Activated CD4-positive, alpha-beta T cell treated with anti-CD3 and anti-CD28 coated beads, Interleukin-10, Interleukin-2, amounts not matched to agents 100 ng/mL and 50 ng/mL, durations not matched to agents 16 hours and 8 hours (primary cell): ENCODE data around the gene AGMO.
"Not testable (repeated sequence)": the region's sequence is repeated elsewhere in the genome, so short reads cannot be mapped to it uniquely, and the experiment has no call there.

Experiments used
- DNase-seq: peaks from one replicate; pipeline ENCODE4 v3.0.0-alpha.2; 2020

AGMO gene

GRCh38 chr7:15558756-15559155 is 3.1 kb downstream of the AGMO start:
- no peak for DNase-seq

- DNase-seq = no peak
These were observed 4.1 kb downstream of the AGMO start for GRCh38 chr7:15557686-15558085.

DNA sequence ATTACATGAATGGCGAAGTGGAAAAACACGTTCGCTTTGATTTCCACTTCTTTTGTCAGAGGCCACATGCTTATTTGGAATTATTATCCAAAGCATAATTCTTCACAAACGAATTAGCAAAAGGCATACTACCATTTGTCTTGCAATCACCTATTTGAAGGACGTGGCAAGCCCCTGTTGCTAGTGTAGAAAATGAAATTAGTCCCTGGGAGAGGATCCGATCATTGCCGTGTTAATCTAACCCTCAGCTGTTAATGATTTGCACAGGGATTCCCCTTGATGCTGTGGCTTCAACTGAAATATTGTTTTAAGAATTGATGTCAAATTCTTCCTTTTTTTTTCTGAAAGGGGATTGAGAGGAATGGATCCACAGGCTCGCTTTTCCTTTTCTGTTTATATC is 4.6 kb downstream of the AGMO start:
- DNase-seq = no peak

DNA sequence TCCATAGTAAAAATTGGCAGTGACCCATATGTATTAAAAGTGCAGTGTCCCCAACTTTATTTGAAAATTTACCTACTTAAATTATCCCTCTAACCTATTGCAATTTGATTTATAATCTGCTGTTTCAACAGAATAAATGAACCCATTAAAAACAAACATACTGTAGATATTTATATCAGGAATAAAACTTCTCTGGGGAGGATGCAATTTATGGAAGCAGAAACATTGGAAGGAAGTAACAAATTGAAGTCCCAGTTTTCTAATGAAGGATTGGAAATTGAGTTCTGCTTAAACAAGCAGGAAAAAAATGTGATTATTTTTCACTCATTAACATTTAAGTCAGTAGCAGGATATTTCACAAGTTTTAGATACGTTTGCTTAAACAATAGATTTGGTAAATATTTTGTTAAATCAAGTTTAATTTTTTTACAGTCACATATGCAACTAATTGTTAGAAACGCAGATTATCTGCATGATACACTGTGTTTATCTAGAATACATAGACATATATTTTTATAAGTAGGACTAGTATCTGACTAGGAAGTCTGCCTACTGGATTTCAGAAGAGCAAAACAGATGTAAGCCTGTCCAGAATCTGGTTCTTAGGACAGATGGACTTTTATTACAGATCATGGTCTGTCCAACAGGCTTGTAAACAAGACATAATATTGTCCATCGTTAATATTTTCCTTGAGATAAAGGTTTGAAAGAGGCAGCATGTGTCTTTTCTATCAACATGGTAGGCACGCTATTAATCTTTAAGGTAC is 5.3 kb downstream of the AGMO start:
- DNase-seq = no peak

DNA sequence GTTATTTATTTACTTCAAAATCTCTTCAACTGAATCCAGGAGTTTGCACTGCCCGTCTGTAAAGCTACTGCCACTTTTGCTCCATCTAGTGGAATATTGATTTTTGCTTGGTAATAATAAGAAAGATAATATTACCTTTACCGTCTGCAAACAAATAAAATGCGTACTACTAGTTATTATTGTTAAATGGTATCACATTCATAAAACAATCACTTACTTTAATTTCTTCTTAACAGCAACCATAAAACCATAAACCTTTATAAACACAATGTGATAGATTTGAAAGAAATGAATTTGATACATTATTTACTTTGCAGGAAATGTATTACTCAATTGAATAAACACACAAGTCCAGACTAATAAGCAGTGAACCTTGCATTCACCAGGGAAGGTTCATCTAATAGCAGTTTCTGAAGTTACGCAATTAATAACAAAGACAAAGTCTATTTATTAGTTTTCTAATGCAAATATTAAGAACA is 6.4 kb downstream of the AGMO start:
- no peak for DNase-seq

DNA sequence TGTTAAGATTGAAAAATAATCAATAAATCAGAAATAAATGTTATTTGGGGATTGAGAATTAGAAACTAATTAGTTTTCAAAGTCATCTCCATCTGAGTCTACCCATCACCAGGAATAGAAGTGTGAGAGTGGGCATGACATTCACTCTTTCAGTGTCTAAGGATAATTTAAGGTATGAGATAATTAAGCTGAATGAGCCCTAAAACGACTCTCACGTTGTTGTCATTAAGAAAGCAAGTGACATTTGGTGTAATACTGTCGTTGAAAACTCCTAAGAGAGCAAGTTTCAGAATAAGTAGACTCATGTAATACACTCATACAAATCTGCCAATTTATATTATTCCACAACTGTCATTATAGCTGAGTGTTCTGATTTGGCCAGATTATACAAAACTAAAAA is 7.1 kb downstream of the AGMO start:
- DNase-seq = no peak

GRCh38 chr7:15554081-15554480 is 7.7 kb downstream of the AGMO start:
- DNase-seq = no peak

DNA sequence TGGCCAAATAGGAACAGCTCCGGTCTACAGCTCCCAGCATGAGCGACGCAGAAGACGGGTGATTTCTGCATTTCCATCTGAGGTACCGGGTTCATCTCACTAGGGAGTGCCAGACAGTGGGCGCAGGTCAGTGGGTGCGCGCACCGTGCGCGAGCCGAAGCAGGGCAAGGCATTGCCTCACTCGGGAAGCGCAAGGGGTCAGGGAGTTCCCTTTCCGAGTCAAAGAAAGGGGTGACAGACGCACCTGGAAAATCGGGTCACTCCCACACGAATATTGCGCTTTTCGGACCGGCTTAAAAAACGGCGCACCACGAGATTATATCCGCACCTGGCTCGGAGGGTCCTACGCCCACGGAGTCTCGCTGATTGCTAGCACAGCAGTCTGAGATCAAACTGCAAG is 14.5 kb downstream of the AGMO start:
- not testable (repeated sequence) for DNase-seq

- no peak for DNase-seq
These were observed 15.5 kb downstream of the AGMO start for GRCh38 chr7:15546272-15546792.

GRCh38 chr7:15544050-15544449 is 17.8 kb downstream of the AGMO start:
- DNase-seq = no peak

GRCh38 chr7:15543256-15543655 is 18.6 kb downstream of the AGMO start:
- DNase-seq = no peak

- DNase-seq = no peak
These were observed 34.2 kb downstream of the AGMO start for GRCh38 chr7:15527648-15528047.

- DNase-seq = no peak
These were observed 36.1 kb downstream of the AGMO start for GRCh38 chr7:15525652-15526263.

- no peak for DNase-seq
These were observed 37.7 kb downstream of the AGMO start for GRCh38 chr7:15524077-15524476.

DNA sequence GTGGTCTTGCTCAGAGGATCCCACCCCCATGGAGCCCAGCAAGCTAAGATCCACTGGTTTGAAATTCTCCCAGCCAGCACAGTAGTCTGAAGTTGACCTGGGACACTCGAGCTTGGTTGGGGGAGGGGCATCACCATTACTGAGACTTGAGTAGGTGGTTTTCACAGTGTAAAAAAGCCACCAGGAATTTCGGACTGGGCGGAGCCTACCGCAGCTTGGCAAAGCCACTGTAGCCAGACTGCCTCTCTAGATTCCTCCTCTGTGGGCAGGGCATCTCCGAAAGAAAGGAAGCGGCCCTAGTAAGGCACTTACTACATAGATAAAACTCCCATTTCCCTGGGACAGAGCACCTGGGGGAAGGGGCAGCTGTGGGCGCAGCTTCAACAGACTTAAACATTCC is 44.0 kb downstream of the AGMO start:
- not testable (repeated sequence) for DNase-seq

DNA sequence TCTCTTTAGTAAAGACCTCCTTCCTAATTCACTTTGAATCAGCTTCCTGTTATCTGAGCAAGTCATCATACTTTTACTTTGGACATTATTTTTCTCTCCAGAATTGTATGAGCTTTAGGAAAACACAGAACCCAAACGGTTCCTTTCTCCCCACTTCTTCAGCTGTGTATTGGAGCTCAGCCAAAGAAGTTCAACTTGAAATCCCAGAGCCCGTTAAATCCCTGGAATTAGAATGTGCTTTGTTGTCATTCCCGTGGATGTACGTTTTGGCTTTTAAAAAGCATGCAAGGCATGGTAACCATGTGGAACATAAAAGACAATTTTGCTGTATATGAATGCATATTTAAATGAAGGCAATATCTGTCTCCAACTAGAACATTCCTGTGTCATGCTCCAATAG is 46.6 kb downstream of the AGMO start:
- no peak for DNase-seq

GRCh38 chr7:15508258-15508657 is 53.6 kb downstream of the AGMO start:
- DNase-seq = no peak

- no peak for DNase-seq
These were observed 54.1 kb downstream of the AGMO start for GRCh38 chr7:15507708-15508107.

DNA sequence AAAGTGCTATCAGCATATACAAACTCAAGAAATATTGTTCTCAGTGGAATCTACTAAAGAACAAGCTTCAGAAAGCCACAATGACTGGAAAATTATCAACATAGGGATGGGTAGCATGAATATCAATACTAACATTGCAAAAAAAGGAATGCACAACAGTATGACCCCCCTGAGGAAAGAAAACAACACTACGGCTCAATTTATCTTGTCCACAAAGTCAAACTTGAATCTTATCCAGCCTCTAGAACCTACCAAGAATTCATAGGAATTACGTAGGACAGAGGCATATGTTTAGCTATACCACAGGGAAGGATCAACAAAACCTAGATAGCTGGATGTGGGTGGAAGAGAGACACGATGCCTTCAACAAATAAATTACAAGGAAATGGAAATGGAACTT is 54.6 kb downstream of the AGMO start:
- no peak for DNase-seq

- no peak for DNase-seq
These were observed 56.1 kb downstream of the AGMO start for GRCh38 chr7:15505761-15506160.

DNA sequence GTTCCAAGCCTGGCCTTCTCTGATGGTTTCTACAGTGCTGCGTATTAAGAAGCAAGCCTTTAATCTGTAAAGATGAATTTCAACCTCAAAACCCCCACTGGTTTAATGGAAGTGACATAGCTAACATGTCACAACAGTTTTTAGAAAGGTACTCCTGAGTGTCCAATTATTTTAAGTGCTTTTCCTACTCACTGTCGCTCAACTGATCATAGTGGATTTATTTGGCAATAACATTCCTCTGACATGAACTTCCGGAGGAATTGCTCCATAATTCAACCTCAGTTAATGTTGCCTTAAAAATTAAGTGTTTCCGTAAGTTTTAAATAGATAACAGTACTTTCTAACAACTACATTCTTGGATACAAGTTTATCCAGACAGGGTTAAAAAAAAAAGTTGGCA is 57.5 kb downstream of the AGMO start:
- DNase-seq = no peak

DNA sequence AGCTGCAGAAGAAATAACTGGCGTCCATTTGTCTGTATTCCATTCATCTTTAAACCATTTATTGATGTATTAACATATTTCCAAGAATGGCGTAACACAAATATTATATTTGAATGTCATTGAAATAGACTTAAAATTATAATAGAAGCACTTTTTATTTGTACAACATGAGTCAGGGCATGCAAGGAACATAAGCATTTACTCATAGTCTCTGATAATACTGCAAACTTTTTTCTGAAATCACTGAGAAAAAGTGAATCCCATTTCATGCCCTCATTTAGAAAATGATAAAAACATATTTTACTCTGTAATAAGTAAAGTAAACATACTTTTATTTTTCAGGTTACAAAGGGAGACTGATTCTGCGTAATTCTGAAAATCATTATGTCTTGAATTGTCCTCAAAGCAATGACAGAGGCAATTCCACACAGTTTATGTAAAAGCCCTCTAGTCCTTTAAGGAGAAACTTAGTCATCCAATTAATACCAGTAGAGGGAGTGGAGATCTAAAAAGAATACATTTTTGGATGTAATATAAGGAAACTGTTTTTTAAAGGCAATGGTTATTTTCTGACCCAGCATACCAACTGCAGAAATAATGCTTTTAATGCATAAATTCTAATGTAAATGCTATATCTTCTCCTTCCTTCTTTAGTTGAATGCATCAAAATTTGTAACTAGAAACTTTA is 58.1 kb downstream of the AGMO start:
- DNase-seq = no peak

DNA sequence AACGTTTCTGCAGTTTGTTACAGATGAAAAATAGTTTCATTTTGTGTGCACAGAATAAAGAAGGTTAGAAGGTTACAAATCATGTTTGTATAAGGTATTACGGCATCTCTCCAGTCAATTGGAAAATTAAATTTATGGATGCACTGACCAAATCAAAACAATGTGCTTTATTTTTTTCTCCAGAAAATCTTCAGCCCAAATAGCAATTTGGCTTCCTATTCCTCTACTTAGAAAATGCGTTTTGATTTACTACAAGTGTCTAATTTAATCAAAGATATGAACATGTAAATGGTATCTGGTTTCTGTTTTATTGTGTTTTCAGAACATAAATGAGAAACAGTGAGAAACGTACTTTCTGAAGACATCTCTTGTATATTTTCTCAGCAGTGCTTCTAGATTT is 63.4 kb downstream of the AGMO start:
- no peak for DNase-seq

DNA sequence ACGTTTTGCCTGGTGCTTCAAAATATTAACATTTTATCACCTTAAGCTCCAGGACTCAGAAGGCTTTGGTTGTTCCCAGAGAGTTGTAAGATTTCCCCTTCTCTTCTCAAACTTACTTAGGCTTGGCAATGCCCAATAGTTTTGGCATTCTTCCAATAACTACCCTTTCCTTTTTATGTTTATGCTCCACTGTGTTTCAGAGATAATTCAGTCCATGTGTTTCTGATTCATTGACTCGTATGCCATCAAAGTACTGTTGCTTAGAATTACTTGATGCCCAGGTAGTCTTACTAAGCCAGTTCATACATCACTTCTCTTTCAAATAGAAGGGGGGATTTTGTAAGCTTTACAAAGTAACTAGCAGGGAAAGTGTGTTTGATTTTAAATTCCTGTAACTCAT is 66.6 kb downstream of the AGMO start:
- DNase-seq = no peak
